ENCODE data around the gene OLFM1.

Gene OLFM1

DNA sequence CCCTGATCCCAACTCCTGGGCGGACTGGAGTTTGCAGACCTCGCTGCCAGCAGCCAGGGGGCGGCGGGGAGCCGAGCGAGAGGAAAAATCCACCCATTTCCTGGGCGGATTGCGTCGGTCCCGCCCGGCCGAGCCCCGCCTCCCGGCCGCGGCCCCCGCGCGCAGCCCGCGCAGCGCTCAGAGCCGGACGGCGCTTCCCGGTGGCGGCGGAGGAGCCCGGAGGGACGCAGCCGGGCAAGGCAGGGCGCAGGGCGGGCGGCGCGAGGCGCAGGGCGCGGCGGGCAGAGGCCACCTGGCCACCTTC lies at the start of gene OLFM1:
Gene OLFM1, plus strand, starts transcription at position 180 of the 304 bp plus-strand sequence. CDS start 322 bp downstream, outside the sequence.
- DNase-seq: peak; percentile 49

DNA sequence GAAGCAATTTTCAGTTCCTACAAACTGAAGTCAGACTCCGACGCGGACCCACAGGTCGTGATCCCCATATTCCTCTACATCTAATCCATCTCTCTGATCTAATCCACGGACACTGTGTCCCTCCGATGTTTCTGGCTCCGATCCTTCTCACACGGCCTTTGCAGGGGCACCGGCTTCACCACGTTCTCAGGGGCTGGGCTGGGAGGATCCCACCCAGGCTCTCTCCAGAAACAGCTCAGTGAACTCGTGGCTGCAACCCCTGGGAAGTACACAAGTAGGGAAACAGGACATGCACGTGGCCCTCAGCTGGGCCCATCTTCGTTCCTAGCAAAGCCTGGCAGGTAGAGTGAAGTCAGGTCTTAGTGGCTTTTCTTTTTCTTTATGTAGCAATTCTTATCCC lies 49.1 kb upstream of the OLFM1 start:
- no peak for DNase-seq

DNA sequence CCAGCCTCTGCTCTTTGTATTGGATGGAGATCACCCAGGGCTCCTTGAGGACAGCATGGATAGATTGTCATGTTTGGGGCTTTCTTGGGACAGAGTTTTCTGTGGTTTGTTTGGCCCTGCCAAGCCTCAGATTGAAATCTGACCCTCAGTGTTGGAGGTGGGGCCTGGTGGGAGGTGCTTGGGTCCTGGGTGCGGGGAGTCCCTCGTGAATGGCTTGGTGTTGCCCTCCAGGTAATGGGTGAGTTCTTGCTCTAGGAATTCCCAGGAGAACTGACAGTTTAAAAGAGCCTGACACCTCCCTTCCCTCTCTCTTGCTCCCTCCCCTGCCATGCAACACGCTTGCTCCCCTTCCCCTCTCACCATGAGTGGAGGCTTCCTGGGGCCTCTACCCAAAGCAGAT lies 48.6 kb upstream of the OLFM1 start:
- DNase-seq: no peak

DNA sequence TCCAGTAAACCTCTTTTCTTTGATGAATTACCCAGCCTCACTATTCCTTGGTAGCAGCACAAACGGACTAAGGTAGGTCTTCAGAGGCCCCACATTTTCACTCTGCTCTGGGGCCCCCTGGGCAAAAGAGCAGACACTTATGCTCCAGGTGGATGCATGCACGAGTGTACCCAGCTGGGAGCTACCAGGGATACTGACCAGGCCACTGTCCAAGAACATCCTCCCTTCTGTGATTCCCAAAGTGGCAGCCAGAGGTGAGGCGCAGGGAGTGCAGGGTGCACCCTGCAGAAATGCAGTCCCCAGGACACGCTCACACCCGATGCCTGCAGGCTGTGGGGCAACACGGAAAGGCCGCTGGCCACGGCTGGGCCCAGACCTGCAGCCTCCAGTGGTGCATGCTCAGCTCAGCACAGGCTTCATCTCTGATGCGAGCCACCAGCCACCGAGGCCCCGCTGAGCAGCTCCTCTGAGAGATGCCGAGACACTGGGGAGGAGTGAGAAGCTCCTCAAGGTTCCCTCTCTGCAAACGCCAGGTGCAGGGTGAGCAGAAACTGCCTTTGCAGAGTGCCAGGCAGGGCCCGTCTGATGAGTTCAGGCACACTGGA lies 48.1 kb upstream of the OLFM1 start:
- DNase-seq: no peak

DNA sequence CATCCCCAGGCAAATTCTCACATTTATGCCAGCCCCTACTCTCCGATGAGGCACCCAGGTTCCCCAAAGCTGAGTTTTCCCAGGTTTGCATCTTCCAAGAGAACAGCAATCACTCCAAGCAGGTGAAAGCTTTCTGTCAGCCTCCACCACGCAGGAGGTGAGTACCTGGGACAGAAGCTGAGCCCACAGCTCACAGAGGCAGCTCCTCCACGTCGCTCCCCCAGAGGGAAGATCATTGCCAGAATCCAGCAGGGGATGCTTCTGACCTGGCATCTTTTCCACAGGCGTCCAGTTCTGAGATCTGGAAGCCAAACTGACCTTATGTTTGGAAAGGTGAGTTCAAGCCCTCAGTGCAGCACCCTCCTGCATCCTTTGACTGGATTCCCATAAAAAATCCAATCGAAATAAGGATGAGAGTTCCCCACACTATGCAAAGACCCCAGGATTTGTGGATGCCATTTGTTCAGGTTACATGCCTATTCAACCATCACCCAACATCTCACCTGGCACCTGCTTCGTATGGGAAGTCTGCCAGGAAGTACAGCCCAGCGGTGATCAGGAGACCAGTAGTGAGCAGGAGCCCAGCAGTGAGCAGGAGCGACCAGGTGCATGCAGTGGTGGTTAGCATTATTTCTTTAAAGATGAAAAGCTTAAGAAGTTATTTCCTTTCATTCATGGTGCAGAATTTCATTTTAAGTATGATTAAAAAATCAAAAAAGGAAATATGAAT lies 47.4 kb upstream of the OLFM1 start:
- no peak for DNase-seq

DNA sequence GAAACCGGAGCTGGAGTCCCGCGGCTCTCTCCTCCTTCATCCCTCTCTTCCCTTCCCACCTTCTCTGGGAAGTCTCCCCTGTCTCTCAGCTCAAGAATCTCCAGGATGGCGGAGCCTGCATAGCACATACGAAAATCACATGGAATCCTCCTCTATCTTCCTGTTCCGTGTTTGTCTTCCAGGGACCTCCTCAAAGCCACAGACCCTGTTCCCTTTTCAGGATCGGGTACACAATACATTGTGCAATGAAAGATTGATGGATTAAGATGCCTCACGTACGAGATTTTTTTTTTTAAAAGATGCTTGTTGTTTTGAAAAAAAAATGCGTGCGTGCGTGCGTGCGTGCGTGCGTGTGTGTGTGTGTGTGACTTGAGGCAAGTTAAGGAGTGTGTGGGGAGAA lies 46.6 kb upstream of the OLFM1 start:
- DNase-seq: no peak

DNA sequence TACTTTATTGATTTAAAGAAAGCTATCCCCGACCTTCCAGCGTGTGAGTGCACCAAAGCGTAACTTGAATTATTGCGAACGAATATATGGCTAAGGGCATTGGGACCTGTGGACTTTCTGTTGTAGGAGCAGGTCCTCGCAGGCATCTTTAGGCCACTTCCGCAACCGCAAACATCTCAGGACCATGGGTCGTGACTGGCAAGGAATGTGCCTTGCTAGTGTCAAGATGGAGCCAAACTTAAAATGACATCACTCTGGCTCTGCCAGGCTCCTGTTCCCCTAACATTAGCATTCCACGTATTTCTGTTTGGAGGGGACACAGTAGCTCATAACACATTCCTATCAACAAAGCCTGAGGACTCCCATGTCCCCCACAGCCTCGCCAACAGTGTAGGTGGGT lies 44.1 kb upstream of the OLFM1 start:
- no peak for DNase-seq

DNA sequence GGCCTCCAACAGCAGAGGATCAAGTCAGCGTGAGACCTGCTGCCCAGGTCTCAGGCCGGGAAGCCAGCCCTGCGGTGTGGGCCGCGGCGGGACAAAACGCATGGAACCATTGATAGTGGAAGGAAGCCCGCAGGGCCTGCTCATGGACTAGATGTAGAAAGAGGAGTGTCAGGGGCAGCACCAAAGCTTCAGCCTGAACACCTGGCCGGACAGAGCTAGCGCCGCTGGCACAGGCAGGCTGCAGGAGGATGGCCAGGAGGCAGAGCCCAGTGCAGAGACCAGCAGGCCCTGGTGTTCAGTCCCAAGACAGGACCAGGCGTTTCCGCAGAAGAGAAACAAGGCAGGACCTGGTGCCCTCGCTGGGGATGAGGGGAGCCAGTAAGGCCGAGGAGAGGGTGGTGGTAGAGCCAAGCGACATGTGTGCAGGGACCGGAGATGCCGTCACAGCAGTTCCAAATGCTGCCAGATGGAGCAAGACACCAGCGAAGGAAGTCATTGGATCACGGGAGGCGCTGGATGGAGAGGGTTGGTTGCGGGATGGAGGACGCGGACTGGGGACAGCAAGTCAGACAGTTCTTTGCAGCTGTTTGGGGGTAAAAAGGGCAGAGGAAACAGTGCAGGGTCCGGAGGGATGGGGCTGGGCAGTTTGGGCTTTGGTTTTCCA lies 42.1 kb upstream of the OLFM1 start:
- no peak for DNase-seq

DNA sequence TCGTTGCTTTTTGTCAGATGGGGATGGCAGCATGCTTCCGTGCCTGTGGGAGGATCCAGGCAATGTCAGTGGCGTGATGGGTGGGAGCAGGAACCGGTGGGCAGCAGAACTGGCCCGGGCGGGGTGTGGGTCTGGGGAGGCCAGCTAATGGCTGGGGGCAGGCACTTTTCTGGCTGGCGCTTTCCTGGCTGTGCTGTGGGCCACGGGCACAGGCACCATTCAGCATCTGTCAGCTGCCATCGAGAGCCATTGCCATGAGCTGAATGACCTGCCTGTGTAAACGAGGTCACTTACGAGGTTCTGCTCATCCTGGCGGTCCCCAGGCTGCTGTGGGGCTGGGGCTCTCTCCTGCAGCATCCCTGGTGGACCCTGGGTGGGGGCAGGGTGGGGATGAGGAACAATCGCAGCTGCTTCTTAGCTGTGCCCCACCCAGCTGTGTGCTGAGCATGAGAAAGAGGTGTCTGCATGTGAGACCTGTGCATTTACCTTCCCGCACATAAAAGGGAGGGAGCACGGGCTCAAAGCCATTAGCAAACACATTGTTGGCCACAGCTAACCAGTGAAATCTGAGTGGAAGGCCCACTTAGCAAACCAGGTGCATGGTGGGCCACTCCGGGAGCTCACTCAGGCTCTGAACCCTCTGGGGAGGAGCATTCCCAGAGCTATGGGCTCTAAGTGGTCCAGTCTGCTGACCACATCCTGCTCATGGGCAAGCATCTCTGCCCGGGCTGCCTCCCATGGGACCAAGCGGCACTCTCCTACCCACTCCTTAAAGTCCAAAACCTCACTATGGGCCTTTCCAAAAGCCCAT lies 41.3 kb upstream of the OLFM1 start:
- no peak for DNase-seq

DNA sequence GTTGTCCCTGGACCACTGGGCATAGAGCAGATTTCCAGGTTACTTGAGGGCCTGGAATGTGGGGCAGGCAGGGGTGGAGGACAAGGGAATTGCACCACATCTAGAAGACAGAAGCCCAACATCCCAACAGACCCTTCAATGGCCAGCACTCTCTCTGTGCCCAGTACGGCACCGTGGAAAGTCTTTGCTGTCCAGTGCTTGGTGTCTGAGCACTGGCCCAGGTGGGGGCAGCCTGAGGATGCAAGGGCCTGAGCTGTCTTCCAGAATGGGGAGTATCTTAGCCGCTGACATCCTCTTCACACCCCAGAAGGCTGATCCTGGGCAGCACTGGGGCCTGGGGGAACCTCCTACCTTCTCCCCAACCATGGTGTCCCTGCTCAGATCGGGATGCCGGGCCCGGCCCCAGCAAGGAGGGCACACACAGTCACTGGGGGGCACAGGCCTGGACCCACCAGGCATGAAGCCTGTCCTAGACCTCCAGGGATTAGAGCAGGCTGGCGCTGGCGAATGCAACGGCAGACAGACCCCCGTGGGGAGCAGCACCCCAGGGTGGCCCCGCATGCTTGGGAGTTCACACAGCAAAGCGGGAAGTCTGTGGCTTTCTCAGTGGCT lies 40.6 kb upstream of the OLFM1 start:
- no peak for DNase-seq

DNA sequence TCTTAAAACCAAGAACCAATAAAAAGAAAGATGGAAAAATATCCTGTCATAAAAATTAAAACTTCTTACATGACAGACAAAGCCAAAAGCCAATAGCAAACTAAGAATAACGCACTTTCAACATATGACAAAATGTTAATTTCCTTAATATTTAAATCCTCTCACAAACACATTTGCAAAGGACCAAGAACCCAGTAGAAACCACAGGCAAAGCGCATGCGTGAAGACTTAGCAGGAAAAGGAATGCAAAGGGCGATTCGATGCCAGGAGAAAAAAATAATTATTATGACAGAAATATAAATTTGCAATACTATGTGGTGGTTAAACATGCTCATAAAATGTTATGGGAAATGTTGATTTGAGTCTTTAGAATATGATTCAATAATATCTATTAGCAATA lies 39.9 kb upstream of the OLFM1 start:
- DNase-seq: no peak

DNA sequence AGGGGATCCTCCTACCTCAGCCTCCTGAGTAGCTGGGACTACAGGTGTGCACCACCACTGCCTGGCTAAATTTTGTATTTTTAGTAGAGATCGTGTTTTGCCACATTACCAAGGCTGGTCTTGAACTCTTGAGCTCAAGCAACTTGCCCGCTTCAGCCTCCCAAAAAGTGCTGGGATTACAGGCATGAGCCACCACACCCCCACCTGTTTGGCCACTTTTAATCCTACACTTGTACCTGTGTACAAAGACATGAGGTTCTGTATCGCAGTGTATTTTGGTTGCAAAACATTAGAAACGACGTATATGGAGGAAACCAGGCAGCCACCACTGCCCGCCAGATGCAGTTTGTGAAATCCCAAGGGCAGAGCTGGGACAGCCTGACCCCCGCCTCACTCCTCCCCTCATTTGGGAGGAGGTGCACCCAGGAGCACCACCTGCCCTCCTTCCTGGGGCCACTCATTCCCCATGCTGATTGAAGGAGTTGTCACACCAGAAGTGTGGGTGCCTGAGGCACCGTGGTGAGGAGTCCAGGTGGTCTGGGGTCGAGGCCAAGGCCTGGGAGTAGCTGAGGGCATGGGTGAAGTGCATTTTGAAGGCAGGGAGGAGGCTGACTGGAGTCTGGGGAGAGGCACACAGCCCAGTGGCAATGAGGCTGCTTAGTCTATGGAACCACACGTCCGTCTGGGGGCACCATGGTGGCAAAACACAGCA lies 39.3 kb upstream of the OLFM1 start:
- DNase-seq: no peak

DNA sequence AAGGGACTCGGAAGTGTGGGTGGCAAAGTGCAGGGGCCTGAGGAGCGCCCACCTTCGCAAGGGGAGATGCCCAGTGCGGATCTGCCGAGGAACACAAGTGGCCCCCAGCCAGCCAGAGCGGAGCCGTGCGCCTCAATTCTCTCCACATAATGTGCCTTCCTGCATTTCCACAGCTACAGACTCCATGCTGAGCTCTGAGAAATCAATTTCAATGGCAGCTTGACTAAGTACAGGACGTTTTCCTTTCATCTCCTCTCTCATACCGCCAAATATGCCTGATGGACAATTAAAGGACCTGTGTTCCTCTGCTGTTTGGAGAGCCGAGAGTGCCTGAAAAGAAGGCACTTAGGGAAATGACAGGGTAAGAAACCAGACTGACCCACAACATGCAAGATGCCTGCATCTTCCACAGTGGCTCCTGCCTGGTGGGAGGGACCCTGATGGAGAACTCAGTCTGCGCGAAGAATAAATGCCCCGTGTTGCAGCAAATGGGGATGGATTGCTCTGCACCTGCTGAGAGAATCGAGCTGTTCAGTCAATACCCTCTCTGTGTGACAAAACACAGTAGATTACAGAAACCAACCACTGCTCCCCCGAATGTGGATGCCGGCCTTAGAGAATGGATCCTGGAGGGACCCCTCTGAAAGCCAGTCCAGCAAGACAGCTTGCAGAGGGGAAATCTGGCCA lies 38.6 kb upstream of the OLFM1 start:
- DNase-seq: no peak

DNA sequence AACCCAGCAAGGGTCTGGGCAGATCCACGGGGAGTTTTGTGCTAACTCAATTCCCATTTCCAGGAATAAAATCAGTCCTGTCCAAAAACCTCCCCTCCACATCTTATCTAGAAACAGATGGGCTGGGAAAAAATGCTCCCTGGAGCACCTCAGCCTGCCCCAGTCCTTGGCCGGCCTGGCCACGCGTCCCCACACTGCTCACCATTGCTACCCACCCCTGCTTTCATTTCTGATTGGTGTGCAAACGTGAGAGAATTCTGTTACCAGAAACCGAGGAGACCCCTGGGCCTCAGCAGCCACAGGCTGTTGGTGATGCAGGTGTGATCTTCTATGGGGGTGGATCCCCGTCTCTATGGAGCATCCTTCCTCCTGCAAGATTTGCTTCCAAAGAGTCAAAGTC lies 38.0 kb upstream of the OLFM1 start:
- DNase-seq: no peak

DNA sequence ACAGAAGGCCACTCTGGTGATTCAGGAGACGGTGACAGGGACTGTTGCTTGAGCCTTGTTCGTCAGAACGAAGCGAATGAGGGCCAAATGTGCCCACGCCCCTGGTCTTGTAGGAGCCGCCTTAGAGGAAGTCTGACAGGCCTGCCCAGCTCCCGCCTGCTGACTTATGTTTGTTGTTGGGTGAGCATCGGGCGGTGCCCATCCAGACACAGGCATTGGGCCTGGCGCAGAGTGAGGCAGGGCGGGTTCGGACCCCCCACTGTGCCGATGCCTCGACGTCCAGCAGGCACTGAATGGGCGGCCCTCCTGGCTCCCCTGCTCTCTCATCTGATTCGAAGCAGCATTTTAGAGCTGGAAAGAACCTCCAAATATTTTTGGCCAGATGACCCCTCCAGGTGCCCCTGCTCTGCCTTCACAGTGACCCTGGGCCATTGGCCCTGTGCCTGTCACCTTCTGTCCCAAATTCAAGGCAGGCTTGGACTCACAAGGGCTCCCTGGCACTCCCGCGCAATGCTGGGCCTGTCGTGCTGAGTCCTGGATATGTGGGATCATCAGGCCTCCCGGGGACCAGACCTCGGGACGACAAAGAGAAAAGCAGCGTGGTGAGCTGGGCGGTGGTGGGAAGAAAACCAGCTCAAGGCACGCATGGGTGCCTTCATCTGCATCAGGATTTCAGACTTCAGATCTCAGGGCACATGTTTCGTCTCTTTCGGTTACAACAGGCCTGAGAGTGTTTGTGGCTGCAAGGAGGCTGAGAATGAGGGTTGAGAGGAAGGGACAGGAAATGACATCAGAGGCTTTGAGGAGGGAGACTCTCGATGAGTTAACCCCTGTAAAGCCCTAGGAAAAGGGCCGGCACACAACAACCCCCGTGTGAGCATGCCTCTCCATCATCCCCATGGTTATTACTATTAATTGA lies 37.1 kb upstream of the OLFM1 start:
- no peak for DNase-seq

DNA sequence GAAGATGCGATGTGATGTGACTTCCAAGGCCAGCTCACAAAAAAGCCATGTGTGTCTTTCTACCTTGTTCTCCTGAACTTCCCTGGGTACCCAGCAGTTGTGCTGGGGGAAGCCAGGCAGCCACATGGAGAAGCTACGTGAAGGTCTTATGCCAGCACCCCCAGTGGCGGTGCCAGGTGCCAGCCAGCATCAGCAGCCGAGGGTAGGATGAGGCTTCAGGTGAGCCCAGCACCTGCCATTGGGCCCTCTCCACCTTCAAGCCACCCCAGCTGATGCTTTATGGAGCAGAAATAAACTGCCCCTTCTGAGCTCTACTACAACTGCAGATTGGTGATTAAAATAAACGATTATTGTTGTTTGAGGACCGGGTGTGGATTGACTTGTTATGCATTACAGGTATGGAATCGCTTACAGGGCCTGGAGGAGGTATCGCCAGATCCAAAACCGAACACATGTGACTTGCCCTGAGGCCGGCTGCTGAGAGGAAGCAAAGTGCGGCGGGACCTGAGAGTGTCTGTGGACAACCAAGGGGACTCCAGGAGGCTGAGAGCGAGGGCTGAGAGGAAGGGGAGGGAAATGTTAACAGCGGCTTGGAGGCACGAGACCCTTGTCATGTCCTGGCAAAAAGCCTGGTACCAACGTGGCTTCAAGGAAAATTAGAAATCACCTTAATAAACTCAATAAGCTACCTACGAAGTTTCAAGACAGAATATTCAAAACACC lies 36.0 kb upstream of the OLFM1 start:
- no peak for DNase-seq

DNA sequence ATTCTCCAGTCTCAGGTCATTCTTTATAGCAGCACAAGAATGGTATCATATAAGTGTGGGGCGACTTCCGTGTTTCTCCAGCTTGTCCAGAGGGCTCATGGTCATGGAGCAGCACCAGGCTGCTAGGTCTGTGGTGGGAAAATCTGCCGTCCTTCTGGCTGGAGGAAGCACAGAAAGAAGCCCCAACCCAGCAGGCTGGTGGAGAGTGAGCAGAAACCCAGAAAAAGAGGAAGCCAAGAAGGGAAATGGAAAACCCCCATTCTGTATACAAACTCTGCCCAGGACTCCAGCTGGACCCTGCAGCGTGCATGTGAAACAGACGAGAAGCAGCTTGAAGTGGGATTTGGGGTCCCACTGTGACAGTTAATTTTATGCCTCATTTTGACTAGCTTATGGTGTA lies 34.3 kb upstream of the OLFM1 start:
- no peak for DNase-seq

DNA sequence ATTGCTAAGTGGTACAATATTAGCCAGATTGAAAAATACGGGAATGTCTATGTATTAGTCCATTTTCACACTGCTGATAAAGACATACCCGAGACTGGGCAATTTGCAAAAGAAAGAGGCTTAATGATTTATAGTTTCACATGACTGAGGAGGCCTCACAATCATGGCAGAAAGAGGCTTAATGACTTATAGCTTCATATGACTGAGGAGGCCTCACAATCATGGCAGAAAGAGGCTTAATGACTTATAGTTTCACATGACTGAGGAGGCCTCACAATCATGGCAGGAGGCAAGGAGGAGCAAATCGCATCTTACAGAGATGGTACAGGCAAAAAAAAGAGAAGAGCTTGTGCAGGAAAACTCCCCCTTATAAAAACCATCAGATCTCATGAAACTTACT lies 32.3 kb upstream of the OLFM1 start:
- no peak for DNase-seq

DNA sequence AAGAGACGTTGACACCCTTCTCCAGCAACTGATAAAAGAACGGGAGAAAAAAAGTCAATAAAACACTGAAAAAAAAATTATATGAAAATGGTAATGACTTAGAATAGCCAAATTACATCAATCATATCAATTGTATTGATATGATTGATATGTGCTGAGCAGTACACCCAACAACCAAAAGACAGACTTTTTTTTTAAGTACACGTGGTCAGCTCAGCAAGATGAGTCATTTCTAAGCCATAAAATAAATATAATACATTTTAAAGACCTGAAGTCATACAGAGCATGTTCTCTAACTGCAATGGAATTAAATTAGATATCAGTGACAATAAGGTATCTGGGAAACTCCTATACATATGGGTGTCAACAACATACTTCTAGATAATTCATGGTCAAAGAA lies 30.9 kb upstream of the OLFM1 start:
- no peak for DNase-seq

DNA sequence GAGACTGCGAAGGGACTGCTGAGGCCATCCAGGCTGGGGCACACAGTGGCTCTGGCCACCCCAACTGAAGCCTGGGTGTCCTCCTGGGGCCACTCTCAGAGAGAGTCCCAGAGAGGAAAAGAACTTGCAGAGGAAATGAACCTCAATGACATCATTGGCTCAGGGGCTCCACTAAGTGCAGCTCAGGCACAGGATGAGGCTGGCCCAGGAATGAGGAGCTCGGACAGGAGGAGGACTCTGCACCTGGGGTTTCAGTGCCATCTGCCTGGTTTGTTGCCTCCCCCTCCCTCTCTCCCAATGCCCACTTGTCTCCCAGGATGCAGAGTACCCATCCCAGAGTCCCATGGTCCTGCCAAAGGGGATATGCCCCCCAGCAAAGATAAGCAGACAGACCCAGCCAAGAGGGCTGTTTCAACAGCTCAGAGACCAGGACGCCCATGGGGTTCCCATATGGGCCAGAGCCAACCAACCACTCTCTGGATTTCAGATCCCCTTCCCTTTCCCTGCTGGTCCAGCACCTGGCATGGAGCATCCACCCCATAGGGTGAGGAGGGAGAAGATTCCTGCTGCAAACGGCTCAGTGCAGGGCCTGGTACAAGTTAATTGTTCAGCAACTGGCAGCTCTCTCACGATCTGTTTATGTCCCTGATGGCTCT lies 26.9 kb upstream of the OLFM1 start:
- DNase-seq: no peak
